GM23338 (cell line): ENCODE measurements around the gene HOXC5.

Experiments
- EZH2 ChIP-seq: fragments of 200-600 bp; sonication (generic); IDR thresholded peaks from one replicate; pipeline ENCODE4 v1.8.0; 2017; ENCODE audit warnings: antibody characterized with exemption, mild to moderate bottlenecking, low read depth; ENCODE audit not compliant: unreplicated experiment
- TF ChIP-seq, protein P1 (sequence below), 2 experiments: fragments of 200-600 bp in 1 of 2; sonication (generic) in 1 of 2; conservative IDR thresholded peaks; 2 replicates each; pipeline versions ENCODE4 v1.5.1 to v1.6.1; 2016 to 2017; ENCODE audit warnings: antibody characterized with exemption in 2 of 2, low read depth in 2 of 2, mild to moderate bottlenecking in 2 of 2, moderate library complexity in 1 of 2
- TF ChIP-seq, protein P2 (sequence below): fragments of 250-450 bp; sonication (Bioruptor Pico); IDR thresholded peaks from 2 replicates; pipeline ENCODE4 v1.5.0; 2020; ENCODE audit warnings: mild to moderate bottlenecking, moderate library complexity

DNA sequence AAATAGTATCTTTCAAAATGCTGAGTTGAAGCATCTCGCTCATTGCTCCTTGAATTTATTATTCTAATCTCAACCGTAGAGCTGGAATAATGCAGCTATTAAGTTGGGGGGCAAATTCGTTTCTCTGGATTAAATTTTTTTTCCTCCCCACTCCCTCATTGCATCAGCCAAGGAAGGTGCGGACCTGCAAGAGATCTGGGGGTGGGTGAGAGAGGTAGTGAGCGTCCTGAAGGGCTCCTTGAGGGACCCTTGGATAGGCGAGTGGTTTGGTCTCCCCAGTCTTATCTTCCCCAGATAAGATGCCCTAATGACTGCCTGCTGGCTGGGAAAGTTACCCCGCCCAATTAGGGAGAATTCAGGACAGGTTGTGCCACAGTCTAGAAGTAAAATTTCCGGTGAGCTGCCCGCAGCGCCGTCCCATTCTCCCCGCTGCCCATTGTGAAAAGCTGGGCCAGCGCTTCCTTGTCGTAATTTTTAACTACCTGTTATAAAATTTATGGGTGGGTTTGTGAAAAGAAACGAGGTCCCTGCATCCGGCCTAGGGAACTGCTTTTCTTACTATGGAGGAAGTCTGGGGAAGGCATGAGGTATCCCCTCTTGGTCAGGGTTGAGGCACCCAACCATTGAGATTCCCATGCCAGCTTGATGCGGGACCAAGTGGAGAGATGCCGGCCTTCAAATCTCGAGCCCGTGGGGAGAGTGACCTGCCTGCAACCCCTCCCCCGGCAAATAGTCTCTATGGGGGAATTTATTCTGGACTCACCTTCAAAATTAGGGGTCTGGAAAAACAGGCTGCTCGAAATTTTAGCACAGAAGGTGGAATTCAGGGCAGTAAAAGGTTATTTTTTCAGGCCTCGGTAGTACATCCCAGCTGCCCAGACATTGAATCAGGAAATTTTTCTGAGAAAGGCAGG is 17.6 kb upstream of the HOXC5 start:
- TF ChIP-seq, protein P1, sequence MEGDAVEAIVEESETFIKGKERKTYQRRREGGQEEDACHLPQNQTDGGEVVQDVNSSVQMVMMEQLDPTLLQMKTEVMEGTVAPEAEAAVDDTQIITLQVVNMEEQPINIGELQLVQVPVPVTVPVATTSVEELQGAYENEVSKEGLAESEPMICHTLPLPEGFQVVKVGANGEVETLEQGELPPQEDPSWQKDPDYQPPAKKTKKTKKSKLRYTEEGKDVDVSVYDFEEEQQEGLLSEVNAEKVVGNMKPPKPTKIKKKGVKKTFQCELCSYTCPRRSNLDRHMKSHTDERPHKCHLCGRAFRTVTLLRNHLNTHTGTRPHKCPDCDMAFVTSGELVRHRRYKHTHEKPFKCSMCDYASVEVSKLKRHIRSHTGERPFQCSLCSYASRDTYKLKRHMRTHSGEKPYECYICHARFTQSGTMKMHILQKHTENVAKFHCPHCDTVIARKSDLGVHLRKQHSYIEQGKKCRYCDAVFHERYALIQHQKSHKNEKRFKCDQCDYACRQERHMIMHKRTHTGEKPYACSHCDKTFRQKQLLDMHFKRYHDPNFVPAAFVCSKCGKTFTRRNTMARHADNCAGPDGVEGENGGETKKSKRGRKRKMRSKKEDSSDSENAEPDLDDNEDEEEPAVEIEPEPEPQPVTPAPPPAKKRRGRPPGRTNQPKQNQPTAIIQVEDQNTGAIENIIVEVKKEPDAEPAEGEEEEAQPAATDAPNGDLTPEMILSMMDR (conservative IDR thresholded peaks at IDR 0.05; ENCODE audit: low read depth in 2 of 2) = no peak
- TF ChIP-seq, protein P2, sequence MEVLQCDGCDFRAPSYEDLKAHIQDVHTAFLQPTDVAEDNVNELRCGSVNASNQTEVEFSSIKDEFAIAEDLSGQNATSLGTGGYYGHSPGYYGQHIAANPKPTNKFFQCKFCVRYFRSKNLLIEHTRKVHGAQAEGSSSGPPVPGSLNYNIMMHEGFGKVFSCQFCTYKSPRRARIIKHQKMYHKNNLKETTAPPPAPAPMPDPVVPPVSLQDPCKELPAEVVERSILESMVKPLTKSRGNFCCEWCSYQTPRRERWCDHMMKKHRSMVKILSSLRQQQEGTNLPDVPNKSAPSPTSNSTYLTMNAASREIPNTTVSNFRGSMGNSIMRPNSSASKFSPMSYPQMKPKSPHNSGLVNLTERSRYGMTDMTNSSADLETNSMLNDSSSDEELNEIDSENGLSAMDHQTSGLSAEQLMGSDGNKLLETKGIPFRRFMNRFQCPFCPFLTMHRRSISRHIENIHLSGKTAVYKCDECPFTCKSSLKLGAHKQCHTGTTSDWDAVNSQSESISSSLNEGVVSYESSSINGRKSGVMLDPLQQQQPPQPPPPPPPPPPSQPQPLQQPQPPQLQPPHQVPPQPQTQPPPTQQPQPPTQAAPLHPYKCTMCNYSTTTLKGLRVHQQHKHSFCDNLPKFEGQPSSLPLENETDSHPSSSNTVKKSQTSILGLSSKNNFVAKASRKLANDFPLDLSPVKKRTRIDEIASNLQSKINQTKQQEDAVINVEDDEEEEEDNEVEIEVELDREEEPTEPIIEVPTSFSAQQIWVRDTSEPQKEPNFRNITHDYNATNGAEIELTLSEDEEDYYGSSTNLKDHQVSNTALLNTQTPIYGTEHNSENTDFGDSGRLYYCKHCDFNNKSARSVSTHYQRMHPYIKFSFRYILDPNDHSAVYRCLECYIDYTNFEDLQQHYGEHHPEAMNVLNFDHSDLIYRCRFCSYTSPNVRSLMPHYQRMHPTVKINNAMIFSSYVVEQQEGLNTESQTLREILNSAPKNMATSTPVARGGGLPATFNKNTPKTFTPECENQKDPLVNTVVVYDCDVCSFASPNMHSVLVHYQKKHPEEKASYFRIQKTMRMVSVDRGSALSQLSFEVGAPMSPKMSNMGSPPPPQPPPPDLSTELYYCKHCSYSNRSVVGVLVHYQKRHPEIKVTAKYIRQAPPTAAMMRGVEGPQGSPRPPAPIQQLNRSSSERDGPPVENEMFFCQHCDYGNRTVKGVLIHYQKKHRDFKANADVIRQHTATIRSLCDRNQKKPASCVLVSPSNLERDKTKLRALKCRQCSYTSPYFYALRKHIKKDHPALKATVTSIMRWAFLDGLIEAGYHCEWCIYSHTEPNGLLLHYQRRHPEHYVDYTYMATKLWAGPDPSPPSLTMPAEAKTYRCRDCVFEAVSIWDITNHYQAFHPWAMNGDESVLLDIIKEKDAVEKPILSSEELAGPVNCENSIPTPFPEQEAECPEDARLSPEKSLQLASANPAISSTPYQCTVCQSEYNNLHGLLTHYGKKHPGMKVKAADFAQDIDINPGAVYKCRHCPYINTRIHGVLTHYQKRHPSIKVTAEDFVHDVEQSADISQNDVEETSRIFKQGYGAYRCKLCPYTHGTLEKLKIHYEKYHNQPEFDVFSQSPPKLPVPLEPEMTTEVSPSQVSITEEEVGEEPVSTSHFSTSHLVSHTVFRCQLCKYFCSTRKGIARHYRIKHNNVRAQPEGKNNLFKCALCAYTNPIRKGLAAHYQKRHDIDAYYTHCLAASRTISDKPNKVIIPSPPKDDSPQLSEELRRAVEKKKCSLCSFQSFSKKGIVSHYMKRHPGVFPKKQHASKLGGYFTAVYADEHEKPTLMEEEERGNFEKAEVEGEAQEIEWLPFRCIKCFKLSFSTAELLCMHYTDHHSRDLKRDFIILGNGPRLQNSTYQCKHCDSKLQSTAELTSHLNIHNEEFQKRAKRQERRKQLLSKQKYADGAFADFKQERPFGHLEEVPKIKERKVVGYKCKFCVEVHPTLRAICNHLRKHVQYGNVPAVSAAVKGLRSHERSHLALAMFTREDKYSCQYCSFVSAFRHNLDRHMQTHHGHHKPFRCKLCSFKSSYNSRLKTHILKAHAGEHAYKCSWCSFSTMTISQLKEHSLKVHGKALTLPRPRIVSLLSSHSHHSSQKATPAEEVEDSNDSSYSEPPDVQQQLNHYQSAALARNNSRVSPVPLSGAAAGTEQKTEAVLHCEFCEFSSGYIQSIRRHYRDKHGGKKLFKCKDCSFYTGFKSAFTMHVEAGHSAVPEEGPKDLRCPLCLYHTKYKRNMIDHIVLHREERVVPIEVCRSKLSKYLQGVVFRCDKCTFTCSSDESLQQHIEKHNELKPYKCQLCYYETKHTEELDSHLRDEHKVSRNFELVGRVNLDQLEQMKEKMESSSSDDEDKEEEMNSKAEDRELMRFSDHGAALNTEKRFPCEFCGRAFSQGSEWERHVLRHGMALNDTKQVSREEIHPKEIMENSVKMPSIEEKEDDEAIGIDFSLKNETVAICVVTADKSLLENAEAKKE (CRISPR knock-in tag) = no peak
- peak; percentile 79 for TF ChIP-seq EZH2
